HepG2 (cell line): Measurements from ENCODE around the gene U2SURP. TPM values are rescaled to one million over a fixed set of nuclear protein-coding genes. Genes with fewer than 3 reads are reported as not detected.
A peak's percentile ranks its signal among the peaks of the same experiment; 100 is the strongest.

ENCODE experiments used
- AFF4 ChIP-seq: sonication (generic); formaldehyde crosslinking; IDR thresholded peaks from 2 replicates; pipeline ENCODE4 v1.4.0; 2020; ENCODE audit warnings: missing genetic modification reagents
- AHDC1 ChIP-seq: sonication (generic); formaldehyde crosslinking; IDR thresholded peaks from 2 replicates; pipeline ENCODE4 v1.5.1; 2020; ENCODE audit warnings: mild to moderate bottlenecking, missing genetic modification reagents, borderline replicate concordance
- ATF7-NPFF ChIP-seq: sonication (generic); formaldehyde crosslinking; IDR thresholded peaks from 2 replicates; pipeline ENCODE4 v1.8.1; 2023; ENCODE audit warnings: mild to moderate bottlenecking, low read depth, missing genetic modification reagents, moderate library complexity
- BRD4 ChIP-seq: sonication (generic); formaldehyde crosslinking; IDR thresholded peaks from 2 replicates; pipeline ENCODE4 v1.4.0; 2020; ENCODE audit warnings: missing genetic modification reagents
- MED13 ChIP-seq: sonication (generic); formaldehyde crosslinking; IDR thresholded peaks from 2 replicates; pipeline ENCODE4 v1.5.0; 2020; ENCODE audit warnings: missing genetic modification reagents
- MXD3 ChIP-seq: IDR thresholded peaks from 2 replicates; pipeline ENCODE4 v1.6.1; 2016; ENCODE audit warnings: mild to moderate bottlenecking, missing biosample characterization, missing genetic modification reagents
- NCOA2 ChIP-seq: sonication (generic); formaldehyde crosslinking; IDR thresholded peaks from 2 replicates; pipeline ENCODE4 v1.8.0; 2022; ENCODE audit warnings: inconsistent platforms
- PATZ1 ChIP-seq: sonication (generic); formaldehyde crosslinking; IDR thresholded peaks from 2 replicates; pipeline ENCODE4 v1.4.0; 2020; ENCODE audit warnings: missing genetic modification reagents
- SIN3A ChIP-seq: IDR thresholded peaks from 2 replicates; pipeline ENCODE4 v1.6.1; 2011; ENCODE audit warnings: low read depth, mild to moderate bottlenecking, control low read depth, low read length, borderline replicate concordance
- TBX2 ChIP-seq: sonication (generic); formaldehyde crosslinking; IDR thresholded peaks from 2 replicates; pipeline ENCODE4 v1.5.0; 2020; ENCODE audit warnings: missing genetic modification reagents, mild to moderate bottlenecking, borderline replicate concordance
- YEATS4 ChIP-seq: sonication (generic); formaldehyde crosslinking; IDR thresholded peaks from 2 replicates; pipeline ENCODE4 v1.4.0; 2020; ENCODE audit warnings: missing genetic modification reagents, borderline replicate concordance
- ZNF326 ChIP-seq: sonication (generic); formaldehyde crosslinking; IDR thresholded peaks from 2 replicates; pipeline ENCODE4 v1.4.0; 2020; ENCODE audit warnings: missing genetic modification reagents, borderline replicate concordance
- ZNF784 ChIP-seq: sonication (generic); formaldehyde crosslinking; IDR thresholded peaks from 2 replicates; pipeline ENCODE4 v1.5.1; 2020; ENCODE audit warnings: missing genetic modification reagents, mild to moderate bottlenecking, borderline replicate concordance
- ZNF83 ChIP-seq: sonication (generic); formaldehyde crosslinking; IDR thresholded peaks from 2 replicates; pipeline ENCODE4 v1.4.0; 2020; ENCODE audit warnings: missing genetic modification reagents, mild to moderate bottlenecking, borderline replicate concordance
- polyA plus RNA-seq, 8 experiments: library from polyadenylated mRNA; depleted of rRNA in 3 of 8; stranded (reverse) in 7 of 8; unstranded in 1 of 8; fragments of >200 nt; fragmentation: Illumina TruSeq in 4 of 8; extraction: Trizol in 4 of 8; gene quantifications; 2 replicates each; pipeline versions ENCODE4 v1.2.1 to v1.2.3, GENCODE V29; 2011 to 2016; ENCODE audit warnings: low read depth in 4 of 8, missing spikeins in 1 of 8, mixed read lengths in 1 of 8; ENCODE audit not compliant: insufficient read depth in 1 of 8
- total RNA-seq, 5 experiments: library from RNA; depleted of rRNA; stranded (reverse); fragments of >200 nt; fragmentation: Illumina TruSeq; extraction: Trizol; gene quantifications; 2 replicates each; pipeline ENCODE4 v1.2.3, GENCODE V29; 2016; ENCODE audit warnings: low read depth in 1 of 5

U2SURP gene
- total and polyA plus RNA-seq, 2 of the 13 experiments (the other 11 are each of a cell fraction or from before 2014, with no cell fraction given) = 55.9 to 173 TPM

- TF ChIP-seq AHDC1 (CRISPR knock-in tag) = peak; percentile 78; the same call in 1 of the 2 replicates
- TF ChIP-seq PATZ1 (CRISPR knock-in tag) = 0 out of 2 replicates have a peak, but pooled peaks have one; percentile 39
- TF ChIP-seq YEATS4 = peak; percentile 34; the same call in 1 of the 2 replicates
- TF ChIP-seq BRD4 (CRISPR knock-in tag) = no peak
- TF ChIP-seq ZNF784 (CRISPR knock-in tag) = no peak
- TF ChIP-seq TBX2 = no peak
- TF ChIP-seq AFF4 (CRISPR knock-in tag) = no peak
- no peak for TF ChIP-seq SIN3A
- no peak for TF ChIP-seq MXD3 (CRISPR knock-in tag)
- no peak for TF ChIP-seq MED13
- peak; percentile 79 for TF ChIP-seq NCOA2
- TF ChIP-seq ATF7-NPFF (CRISPR knock-in tag) = no peak
- no peak for TF ChIP-seq ZNF326 (CRISPR knock-in tag)
- no peak for TF ChIP-seq ZNF83 (CRISPR knock-in tag)
Observed at GRCh38 chr3:142976621-142977398, 24.6 kb upstream of the U2SURP start (continued).
